ENCODE measurements around the gene CKAP4.

CKAP4 gene

DNA sequence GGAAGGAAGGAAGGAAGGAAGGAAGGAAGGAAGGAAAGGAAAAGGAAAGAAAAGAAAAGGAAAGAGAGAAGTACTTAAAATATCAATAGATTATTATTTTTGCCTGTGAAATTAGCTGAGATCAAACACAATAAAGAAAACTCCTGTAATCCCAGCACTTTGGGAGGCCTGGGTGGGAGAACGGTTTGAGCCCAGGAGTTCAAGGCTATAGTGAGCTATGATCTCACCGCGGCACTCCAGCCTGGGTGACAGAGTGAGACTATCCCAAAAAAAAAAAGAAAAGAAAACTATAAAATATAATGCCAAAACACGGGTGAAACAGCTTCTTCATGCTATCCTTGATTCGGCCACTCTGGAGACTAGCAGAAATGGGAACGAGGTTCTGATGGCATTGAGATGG is 26.2 kb upstream of the CKAP4 start:
- H3K27ac ChIP-seq: peak overlapping the region; percentile 78
- TF ChIP-seq, protein P1, sequence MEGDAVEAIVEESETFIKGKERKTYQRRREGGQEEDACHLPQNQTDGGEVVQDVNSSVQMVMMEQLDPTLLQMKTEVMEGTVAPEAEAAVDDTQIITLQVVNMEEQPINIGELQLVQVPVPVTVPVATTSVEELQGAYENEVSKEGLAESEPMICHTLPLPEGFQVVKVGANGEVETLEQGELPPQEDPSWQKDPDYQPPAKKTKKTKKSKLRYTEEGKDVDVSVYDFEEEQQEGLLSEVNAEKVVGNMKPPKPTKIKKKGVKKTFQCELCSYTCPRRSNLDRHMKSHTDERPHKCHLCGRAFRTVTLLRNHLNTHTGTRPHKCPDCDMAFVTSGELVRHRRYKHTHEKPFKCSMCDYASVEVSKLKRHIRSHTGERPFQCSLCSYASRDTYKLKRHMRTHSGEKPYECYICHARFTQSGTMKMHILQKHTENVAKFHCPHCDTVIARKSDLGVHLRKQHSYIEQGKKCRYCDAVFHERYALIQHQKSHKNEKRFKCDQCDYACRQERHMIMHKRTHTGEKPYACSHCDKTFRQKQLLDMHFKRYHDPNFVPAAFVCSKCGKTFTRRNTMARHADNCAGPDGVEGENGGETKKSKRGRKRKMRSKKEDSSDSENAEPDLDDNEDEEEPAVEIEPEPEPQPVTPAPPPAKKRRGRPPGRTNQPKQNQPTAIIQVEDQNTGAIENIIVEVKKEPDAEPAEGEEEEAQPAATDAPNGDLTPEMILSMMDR (conservative IDR thresholded peaks at IDR 0.05): no peak

- H3K27ac ChIP-seq: peak overlapping the region; percentile 78; the same call in 1 of the 2 replicates
- TF ChIP-seq, protein P1 (conservative IDR thresholded peaks at IDR 0.05): no peak
Measured at GRCh38 chr12:106273491-106273890, 25.7 kb upstream of the CKAP4 start.

DNA sequence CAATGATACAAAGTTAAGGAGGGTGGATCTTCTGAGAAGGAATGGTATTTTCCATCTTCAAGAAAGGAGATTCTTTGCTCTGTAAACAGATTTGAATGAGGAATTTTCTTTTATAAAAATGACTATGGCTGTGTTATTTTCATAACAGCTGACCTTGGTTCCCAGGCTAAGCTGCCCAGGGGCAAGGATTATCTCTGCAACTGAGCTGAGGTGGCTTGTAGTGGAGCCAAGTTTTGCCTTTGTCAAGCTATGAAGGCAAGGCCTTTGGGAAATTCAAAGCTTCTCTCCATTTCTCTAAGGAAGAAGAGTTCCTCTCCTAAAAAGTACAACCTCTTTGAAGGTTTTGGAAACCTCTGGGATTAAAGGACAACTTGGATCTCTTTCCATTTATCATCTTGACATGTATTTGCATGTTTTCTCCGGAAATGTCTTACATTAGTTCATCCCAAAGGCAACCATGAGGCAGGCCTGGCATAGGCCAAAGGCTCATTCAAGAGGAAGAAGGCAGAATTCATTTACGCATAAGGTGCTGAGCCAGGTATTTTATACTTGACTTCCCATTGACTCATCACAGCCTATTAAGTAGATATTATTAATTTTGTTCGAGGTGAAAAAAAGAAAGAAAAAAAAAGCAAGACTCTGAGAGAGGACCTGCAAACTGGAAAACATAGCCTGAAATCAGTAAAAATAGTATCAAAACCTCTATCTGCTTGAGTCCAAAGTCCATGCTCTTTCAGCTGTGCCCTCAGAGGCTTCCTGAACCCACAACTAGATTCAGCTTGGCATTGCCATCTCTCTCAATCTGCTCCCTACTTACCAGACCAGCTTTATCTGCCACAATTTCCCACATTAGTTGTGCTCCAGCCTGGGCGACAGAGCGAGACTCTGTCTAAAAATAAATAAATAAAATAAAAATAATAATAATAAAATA is 24.0 kb upstream of the CKAP4 start:
- TF ChIP-seq, protein P1 (conservative IDR thresholded peaks at IDR 0.05): no peak
- no peak overlapping the region for H3K27ac ChIP-seq

DNA sequence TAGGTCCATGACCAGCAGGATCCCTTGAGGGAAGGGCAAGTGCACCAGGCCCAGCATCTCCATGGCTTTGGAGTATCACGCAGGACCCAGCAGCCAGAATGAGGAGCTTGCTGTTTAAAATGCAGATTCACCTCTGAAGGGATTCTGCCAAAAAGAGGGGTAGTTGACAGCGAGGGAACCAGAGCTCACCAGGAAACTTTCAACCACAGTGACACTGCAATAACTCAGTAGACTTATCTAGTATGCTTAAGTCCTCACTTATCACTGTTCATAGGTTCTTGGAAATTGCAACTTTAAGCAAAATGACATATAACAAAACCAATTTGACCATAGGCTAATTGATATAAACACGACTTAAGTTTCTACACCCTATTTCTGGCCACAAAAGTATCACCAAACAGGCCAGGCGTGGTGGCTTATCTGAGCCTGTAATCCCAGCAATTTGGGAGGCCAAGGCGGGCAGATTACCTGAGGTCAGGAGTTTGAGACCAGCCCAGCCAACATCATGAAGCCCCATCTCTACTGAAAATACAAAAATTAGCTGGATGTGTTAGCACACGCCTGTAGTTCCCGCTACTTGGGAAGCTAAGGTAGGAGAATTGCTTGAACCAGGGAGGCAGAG is 21.4 kb upstream of the CKAP4 start:
- no peak overlapping the region for H3K27ac ChIP-seq
- TF ChIP-seq, protein P1 (conservative IDR thresholded peaks at IDR 0.05): no peak

GRCh38 chr12:106267535-106267934 is 19.7 kb upstream of the CKAP4 start:
- TF ChIP-seq, protein P1 (conservative IDR thresholded peaks at IDR 0.05): no peak
- H3K27ac ChIP-seq: no peak overlapping the region

- TF ChIP-seq, protein P1 (conservative IDR thresholded peaks at IDR 0.05): no peak
- no peak overlapping the region for H3K27ac ChIP-seq
Measured at GRCh38 chr12:106265116-106265515, 17.3 kb upstream of the CKAP4 start.

GRCh38 chr12:106258935-106259334 is 11.1 kb upstream of the CKAP4 start:
- TF ChIP-seq, protein P1 (conservative IDR thresholded peaks at IDR 0.05): no peak
- H3K27ac ChIP-seq: no peak overlapping the region

Data from VCaP (cell line).